B cell (primary cell): ENCODE data around the gene SLC18A3. TPM values are rescaled to one million over a fixed set of nuclear protein-coding genes. Genes with fewer than 3 reads are reported as not detected.

Experiments used
- ATAC-seq: fragments of 200-7000 bp; cut with Tn5 transposase; one replicate; pipeline ENCODE4 v1.10.0; 2021; ENCODE audit warnings: low read depth, mild to moderate bottlenecking, moderate number of reproducible peaks, moderate library complexity
- CTCF ChIA-PET: fragments of 350-600 bp; sonication (Branson Sonifier 250); formaldehyde crosslinking; loops from one replicate; lab custom pipeline; 2021; ENCODE audit warnings: antibody characterized with exemption, inconsistent platforms; lab: Charles Lee
- POLR2A ChIA-PET: fragments of 350-600 bp; sonication (Branson Sonifier 250); formaldehyde crosslinking; loops from one replicate; lab custom pipeline; 2021; ENCODE audit warnings: antibody characterized with exemption; lab: Charles Lee
- DNase-seq: peaks from one replicate; pipeline ENCODE4 v3.0.0; 2013
- H2AFZ ChIP-seq: 2 replicates; pipeline ENCODE4 v1.6.1; 2012; ENCODE audit warnings: mild to moderate bottlenecking, low read depth, low read length; ENCODE audit not compliant: insufficient read depth, poor library complexity, severe bottlenecking
- H3K27ac ChIP-seq, 2 donors: 1 replicate in 1 of 2; 2 replicates in 1 of 2; pipeline ENCODE4 v1.5.1; 2012 to 2013; ENCODE audit warnings: low read length in 2 of 2, mild to moderate bottlenecking in 2 of 2, moderate library complexity in 1 of 2
- H3K27me3 ChIP-seq, 4 experiments: fragments of 200-600 bp in 1 of 4; sonication (generic) in 1 of 4; replicated peaks in 1 of 4; 1 replicate in 2 of 4; 2 replicates in 2 of 4; pipeline versions ENCODE4 v1.6.1 to v1.7.0; 2013 to 2016; ENCODE audit warnings: low read length in 3 of 4, mild to moderate bottlenecking in 2 of 4, mixed read lengths in 1 of 4, moderate library complexity in 1 of 4; ENCODE audit not compliant: insufficient read depth in 4 of 4, control insufficient read depth in 3 of 4; ENCODE audit errors: control extremely low read depth in 1 of 4
- H3K36me3 ChIP-seq, 2 experiments: replicated peaks in 1 of 2; 1 replicate in 1 of 2; 2 replicates in 1 of 2; pipeline versions ENCODE4 v1.6.1 to v1.7.1; 2013; ENCODE audit warnings: low read length in 1 of 2; ENCODE audit not compliant: insufficient read depth in 2 of 2, control insufficient read depth in 1 of 2; ENCODE audit errors: control extremely low read depth in 1 of 2, extremely low read depth in 1 of 2
- H3K4me1 ChIP-seq, 2 donors: fragments of 200-600 bp in 1 of 2; sonication (generic) in 1 of 2; 1 replicate in 1 of 2; 2 replicates in 1 of 2; pipeline versions ENCODE4 v1.5.1 to v1.6.1; 2013 to 2017; ENCODE audit warnings: low read length in 2 of 2; ENCODE audit not compliant: control insufficient read depth in 2 of 2, insufficient read depth in 2 of 2
- H3K4me2 ChIP-seq: replicated peaks from 2 replicates; pipeline ENCODE3; 2012; ENCODE audit warnings: mild to moderate bottlenecking, low read depth, low read length; ENCODE audit not compliant: poor library complexity, severe bottlenecking
- H3K4me3 ChIP-seq, 5 experiments: fragments of 200-600 bp in 1 of 5; sonication (generic) in 1 of 5; 1 replicate in 3 of 5; 2 replicates in 2 of 5; pipeline versions ENCODE4 v1.5.1 to v1.7.0; 2011 to 2016; ENCODE audit warnings: low read length in 4 of 5, mild to moderate bottlenecking in 4 of 5, low read depth in 2 of 5, control low read depth in 1 of 5, moderate library complexity in 1 of 5; ENCODE audit not compliant: insufficient read depth in 1 of 5; ENCODE audit errors: control extremely low read depth in 1 of 5, extremely low read depth in 1 of 5
- H3K79me2 ChIP-seq: fragments of 200-600 bp; sonication (generic); one replicate; pipeline ENCODE4 v1.6.0; 2016; ENCODE audit warnings: low read length; ENCODE audit not compliant: control insufficient read depth, insufficient read depth
- H3K9ac ChIP-seq: fragments of 200-600 bp; sonication (generic); 2 replicates; pipeline ENCODE4 v1.6.1; 2017; ENCODE audit warnings: mild to moderate bottlenecking, low read length, moderate library complexity
- H3K9me3 ChIP-seq, 3 donors: one replicate each; pipeline versions ENCODE4 v1.6.1 to v1.7.1; 2013; ENCODE audit warnings: low read length in 2 of 3; ENCODE audit not compliant: control insufficient read depth in 2 of 3, insufficient read depth in 1 of 3; ENCODE audit errors: control extremely low read depth in 1 of 3
- H4K20me1 ChIP-seq: 2 replicates; pipeline ENCODE4 v1.6.0; 2012; ENCODE audit warnings: mild to moderate bottlenecking, low read length; ENCODE audit not compliant: insufficient read depth, control insufficient read depth, poor library complexity, severe bottlenecking
- H3K27ac Mint-ChIP-seq: one replicate; pipeline ENCODE4 v1.8.0; 2021; ENCODE audit warnings: mixed read lengths
- H3K27me3 Mint-ChIP-seq: one replicate; pipeline ENCODE4 v1.8.0; 2021; ENCODE audit warnings: mixed read lengths
- H3K4me1 Mint-ChIP-seq: one replicate; pipeline ENCODE4 v1.8.0; 2021; ENCODE audit warnings: mixed read lengths
- H3K4me3 Mint-ChIP-seq: one replicate; pipeline ENCODE4 v1.8.0; 2021; ENCODE audit warnings: mixed read lengths
- H3K9me3 Mint-ChIP-seq: one replicate; pipeline ENCODE4 v1.8.0; 2022; ENCODE audit warnings: mixed read lengths; ENCODE audit not compliant: insufficient read depth
- CTCF ChIP-seq: fragments of 200-600 bp; IDR thresholded peaks from one replicate; pipeline ENCODE4 v1.8.0; 2022; ENCODE audit warnings: antibody characterized with exemption, mild to moderate bottlenecking
- EZH2 ChIP-seq: IDR thresholded peaks from 2 replicates; pipeline ENCODE4 v1.6.1; 2012; ENCODE audit warnings: borderline replicate concordance, low read depth, mild to moderate bottlenecking, moderate library complexity, low read length; ENCODE audit not compliant: insufficient read depth, poor library complexity, severe bottlenecking
- WGBS: methylation state at CpG from one replicate; pipeline ENCODE4 v1.1.5; 2013; ENCODE audit warnings: missing lambda C conversion rate; ENCODE audit not compliant: insufficient coverage; 5-methylcytosine and 5-hydroxymethylcytosine counted together
- intact Hi-C: fragments of 100-400 bp; cut with micrococcal nuclease; formaldehyde crosslinking; loops from one replicate; pipeline ENCODE4 v1.10.0; 2022
- polyA plus RNA-seq: library from polyadenylated mRNA; depleted of rRNA; stranded (reverse); fragments of >200 nt; gene quantifications from 2 replicates; pipeline ENCODE4 v1.2.3, GENCODE V29; 2012
- total RNA-seq, 2 donors: library from RNA; stranded (reverse); fragments of 120-200 nt in 1 of 2; gene quantifications; 1 replicate in 1 of 2; 2 replicates in 1 of 2; pipeline versions ENCODE4 v1.2.3 to v1.2.4, GENCODE V29; 2013 to 2022

Gene SLC18A3
- total and polyA plus RNA-seq, 2 donors (not counting 1 experiment from before 2014, with no cell fraction given): not detected

GRCh38 chr10:49567810-49568209 is 42.3 kb upstream of the SLC18A3 start:
- Histone ChIP-seq H3K79me2 (no peaks in the 10 kb centered on the region), H2AFZ (no peak overlapping the region), H3K9ac (no peak overlapping the region), H3K36me3 (no peaks in the 10 kb centered on the region), H4K20me1 (no peaks in the 10 kb centered on the region), H3K27me3 (peaks cover 0 to 9% (median 2%) of the 10 kb centered on the region in 4 experiments), H3K27ac (no peak overlapping the region), H3K4me3 (no peak overlapping the region), H3K4me2 (no peak overlapping the region), H3K4me1 (peaks cover 0 to 8% of the 10 kb centered on the region in 2 donors), H3K9me3 (peaks cover 0 to 3% (median 1%) of the 10 kb centered on the region in 3 donors)
- Mint-ChIP-seq H3K27me3 (peaks cover 32% of the 10 kb centered on the region), H3K27ac (peak overlapping the region; percentile 22), H3K9me3 (peaks cover 8% of the 10 kb centered on the region), H3K4me3 (peak overlapping the region; percentile 4), H3K4me1 (peaks cover 21% of the 10 kb centered on the region)
- POLR2A ChIA-PET: interaction anchor here (2.3 kb wide), 1 partner anchor 29 kb away, joined by 7 read pairs; the partner anchor contains the start of gene ERCC6
- no peak for TF ChIP-seq CTCF
- TF ChIP-seq EZH2: no peak
- ATAC-seq (peak; percentile 48), DNase-seq (no peak)
- intact Hi-C loops: no loop called here
- WGBS: no CpG with 5 or more reads among the region's 1 CpG
- CTCF ChIA-PET: interaction anchor here (0.7 to 1.1 kb wide), 2 partner anchors 25 kb away, joined by 3 to 4 read pairs; no protein-coding TSS in a partner anchor

- Histone ChIP-seq H3K36me3 (no peaks in the 10 kb centered on the region), H3K79me2 (no peaks in the 10 kb centered on the region), H3K27me3 (peaks cover 0 to 8% (median 2%) of the 10 kb centered on the region in 4 experiments), H3K4me3 (no peak overlapping the region), H3K9me3 (peaks cover 0 to 3% (median 1%) of the 10 kb centered on the region in 3 donors), H2AFZ (no peak overlapping the region), H3K27ac (no peak overlapping the region), H4K20me1 (no peaks in the 10 kb centered on the region), H3K4me1 (peaks cover 0 to 8% of the 10 kb centered on the region in 2 donors), H3K4me2 (no peak overlapping the region), H3K9ac (no peak overlapping the region)
- Mint-ChIP-seq H3K27me3 (peaks cover 32% of the 10 kb centered on the region), H3K9me3 (peaks cover 8% of the 10 kb centered on the region), H3K4me1 (peaks cover 21% of the 10 kb centered on the region), H3K4me3 (peak overlapping the region; percentile 20), H3K27ac (peak overlapping the region; percentile 32)
- DNase-seq (peak; percentile 6), ATAC-seq (peak; percentile 79)
- CTCF ChIA-PET: interaction anchor here (0.8 to 1.1 kb wide), 2 partner anchors 11 to 25 kb away, joined by 3 to 4 read pairs; no protein-coding TSS in a partner anchor
- intact Hi-C loops: no loop called here
- POLR2A ChIA-PET: interaction anchor here (2.3 kb wide), 1 partner anchor 29 kb away, joined by 7 read pairs; the partner anchor contains the start of gene ERCC6
- 80% methylated on average over 1 of the region's 2 CpGs for WGBS
- TF ChIP-seq CTCF (no peak), EZH2 (no peak)
These were observed 41.9 kb upstream of the SLC18A3 start for GRCh38 chr10:49568235-49568634.
